IMR-90 (cell line): ENCODE data around the gene PIK3R4.

Experiments used
- MAFK ChIP-seq: IDR thresholded peaks from 2 replicates; pipeline ENCODE4 v1.6.1; 2012; ENCODE audit warnings: low read depth, low read length, improper control_type of control experiment
- POLR2A ChIP-seq: IDR thresholded peaks from 2 replicates; pipeline ENCODE4 v1.6.1; 2012; ENCODE audit warnings: mild to moderate bottlenecking, low read depth, low read length
- TF ChIP-seq, protein P1 (sequence below): conservative IDR thresholded peaks from 2 replicates; pipeline ENCODE4 v1.5.1; 2012; ENCODE audit warnings: mild to moderate bottlenecking, low read depth, low read length, improper control_type of control experiment

DNA sequence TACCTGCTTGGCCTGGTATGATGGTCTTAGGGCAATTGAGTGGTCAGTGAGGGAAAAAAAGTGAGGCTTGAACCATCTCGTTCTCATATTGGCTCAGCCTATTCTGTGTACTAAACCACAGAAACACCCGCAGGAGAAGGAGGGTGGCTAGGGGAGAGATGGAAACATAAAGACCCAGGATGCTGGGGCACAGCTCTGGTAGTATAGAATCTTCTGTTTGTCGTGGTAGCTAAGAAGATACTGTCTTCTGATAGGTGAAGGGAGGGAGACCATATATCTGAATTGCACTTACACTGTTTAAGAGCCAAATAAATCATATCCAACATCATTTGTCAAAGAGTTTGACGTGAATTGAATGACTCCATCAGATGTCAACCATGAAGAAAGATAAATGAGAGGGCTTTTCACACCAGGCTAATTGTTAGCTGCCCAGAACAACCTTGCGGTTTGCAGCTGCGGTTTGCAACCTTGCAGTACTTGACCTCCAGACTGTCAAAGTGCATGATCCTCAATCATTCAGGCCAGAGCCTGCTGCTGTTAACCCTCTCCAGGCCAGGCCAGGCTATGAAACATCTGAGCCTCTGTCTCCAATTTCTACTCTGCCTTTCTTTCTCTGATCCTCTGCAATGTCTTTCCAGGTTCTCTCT lies 40.9 kb upstream of the PIK3R4 start:
- TF ChIP-seq, protein P1, sequence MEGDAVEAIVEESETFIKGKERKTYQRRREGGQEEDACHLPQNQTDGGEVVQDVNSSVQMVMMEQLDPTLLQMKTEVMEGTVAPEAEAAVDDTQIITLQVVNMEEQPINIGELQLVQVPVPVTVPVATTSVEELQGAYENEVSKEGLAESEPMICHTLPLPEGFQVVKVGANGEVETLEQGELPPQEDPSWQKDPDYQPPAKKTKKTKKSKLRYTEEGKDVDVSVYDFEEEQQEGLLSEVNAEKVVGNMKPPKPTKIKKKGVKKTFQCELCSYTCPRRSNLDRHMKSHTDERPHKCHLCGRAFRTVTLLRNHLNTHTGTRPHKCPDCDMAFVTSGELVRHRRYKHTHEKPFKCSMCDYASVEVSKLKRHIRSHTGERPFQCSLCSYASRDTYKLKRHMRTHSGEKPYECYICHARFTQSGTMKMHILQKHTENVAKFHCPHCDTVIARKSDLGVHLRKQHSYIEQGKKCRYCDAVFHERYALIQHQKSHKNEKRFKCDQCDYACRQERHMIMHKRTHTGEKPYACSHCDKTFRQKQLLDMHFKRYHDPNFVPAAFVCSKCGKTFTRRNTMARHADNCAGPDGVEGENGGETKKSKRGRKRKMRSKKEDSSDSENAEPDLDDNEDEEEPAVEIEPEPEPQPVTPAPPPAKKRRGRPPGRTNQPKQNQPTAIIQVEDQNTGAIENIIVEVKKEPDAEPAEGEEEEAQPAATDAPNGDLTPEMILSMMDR = no peak
- TF ChIP-seq POLR2A (no peak), MAFK (no peak)
